NCI-H187 (cell line): Measurements from ENCODE around the gene GPR31.
A peak's percentile ranks its signal among the peaks of the same experiment; 100 is the strongest.

Experiments
- DNase-seq, 2 experiments: peaks; one replicate each; lab custom pipeline; 2025; lab: John Stamatoyannopoulos, UW

Gene GPR31

DNA sequence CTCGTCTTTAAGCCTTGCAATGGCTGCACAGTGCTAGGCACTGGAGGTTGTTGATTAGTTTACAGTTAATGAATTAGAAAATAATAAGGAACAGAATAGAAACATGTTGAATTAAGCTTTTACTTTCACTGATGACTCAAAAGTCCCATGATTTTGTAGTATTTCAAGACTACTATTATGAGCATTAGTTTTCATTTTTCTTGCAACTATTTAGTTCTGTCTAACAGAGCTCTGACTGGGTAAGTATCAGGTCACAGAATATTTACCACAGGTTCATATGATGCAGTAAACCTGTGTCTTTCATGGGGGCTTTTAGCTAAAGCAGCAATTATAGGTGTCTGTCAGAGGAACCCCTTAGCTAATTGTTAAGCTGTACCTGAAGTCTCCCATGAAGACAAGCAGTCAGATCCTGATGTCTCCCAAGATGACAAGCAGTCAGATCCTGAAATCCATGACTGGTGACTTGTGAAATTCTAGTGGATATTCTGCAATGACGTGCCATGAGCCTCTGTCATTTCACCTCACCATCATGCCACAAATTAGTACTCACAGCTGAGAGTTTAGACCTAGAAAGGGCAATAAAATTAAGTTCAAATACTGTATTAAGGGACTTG, 8.2 kb upstream of the GPR31 start:
- no peak for DNase-seq

DNA sequence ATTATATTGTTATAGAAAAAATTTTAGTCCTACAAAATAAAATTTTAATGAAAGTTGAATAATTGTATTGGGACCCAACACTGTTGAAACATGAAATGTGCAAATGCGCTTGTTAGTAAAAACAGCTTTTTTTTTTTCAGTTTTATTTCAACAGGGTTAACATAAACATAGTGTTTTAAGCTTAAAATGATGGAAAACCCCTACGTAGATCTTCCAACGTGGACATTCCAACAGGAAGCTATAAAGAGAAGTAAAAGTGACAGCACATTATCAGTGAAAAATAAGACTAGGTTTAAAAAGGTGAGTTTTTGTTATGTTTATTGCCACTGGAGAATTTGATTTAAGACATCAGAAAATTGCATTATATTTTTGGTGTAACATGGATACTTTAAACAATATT, 6.5 kb upstream of the GPR31 start:
- no peak for DNase-seq

DNA sequence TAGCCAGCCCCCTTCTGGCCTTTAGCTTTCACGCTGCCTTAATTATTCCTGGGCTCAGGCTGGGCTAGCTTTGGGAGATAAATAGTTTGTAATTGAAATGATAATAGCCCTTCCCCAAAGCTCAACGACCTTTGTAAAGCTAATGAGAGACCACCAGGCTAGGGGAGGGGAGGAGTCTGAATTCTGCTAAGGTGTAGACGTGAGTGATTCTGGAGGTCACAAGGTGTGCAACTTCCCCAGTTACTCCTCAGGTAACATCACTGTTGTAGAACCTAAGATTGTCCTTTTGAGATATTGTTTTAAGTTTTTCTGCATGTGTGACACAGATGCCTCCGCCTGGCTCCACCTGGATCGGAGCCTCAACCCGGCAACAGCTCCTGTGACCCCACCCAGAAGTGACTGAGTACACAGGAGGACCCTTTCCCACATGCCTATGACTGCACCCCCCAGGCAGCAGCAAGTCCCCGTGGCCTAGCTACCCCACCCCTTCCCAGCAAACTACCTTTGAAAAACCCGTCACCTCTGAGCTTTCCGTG, 5.8 kb upstream of the GPR31 start:
- no peak for DNase-seq

DNA sequence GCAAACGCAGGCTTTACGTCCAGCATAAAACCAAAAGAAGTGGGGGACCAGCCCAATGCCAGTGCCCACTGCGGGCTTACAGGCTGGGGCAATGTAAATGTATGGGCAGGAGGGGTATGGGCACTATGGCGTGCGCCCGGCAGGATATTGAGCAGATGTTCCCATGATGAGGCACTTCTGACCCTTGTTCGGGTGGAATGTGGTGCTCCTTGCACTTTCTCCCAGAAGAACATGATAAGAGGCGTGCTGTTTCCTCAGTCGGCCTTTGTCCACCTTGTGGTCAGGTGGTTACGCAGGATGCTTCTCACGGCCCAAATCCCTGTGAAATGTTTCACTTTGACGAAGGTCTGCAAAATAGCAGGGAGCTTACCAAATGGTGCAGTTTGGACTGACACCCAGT, 4.8 kb upstream of the GPR31 start:
- no peak for DNase-seq

DNA sequence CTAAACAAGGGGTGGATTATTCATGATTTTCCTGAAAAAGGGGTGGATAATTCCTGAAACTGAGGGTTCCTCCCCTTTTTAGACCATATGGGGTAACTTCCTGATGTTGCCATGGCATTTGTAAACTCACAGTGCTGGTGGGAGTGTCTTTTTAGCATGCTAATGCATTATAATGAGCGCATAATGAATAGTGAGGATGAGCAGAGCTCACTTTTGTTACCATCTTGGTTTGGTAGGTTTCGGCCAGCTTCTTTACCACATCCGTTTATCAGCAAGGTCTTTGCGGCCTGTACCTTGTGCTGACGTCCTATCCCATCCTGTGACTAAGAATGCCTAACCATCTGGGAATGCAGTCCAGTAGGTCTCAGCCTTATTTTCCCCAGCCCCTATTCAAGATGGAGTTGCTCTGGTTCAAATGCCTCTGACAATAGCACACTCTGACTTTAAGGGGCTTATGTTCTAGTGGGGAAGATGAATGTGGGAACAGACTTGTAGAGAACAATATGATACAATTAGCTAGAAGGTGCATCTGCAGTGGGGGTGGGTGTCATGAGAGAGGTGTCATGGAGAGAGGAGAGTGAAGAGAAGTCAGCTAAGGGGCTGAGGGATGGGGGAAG, 4.2 kb upstream of the GPR31 start:
- DNase-seq = no peak

DNA sequence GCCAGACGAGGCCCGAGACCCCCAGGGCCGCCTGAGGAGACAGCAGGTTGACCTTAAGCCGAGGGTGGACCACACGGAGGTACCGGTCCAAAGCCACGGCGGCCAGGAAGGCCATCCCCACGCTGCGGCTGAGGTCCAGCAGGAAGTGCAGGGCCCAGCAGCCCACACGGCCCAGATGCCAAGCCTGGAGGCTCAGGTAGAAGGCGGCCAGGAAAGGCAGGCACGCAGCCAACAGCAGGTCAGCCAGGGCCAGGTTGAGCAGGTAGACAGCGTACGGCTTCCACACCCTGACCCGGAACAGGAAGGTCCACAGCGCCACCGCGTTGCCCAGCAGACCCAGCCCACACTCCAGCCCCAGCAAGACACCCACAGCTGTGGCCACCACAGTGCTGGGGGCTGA, 366 bp downstream of the GPR31 start:
- DNase-seq = no peak

DNA sequence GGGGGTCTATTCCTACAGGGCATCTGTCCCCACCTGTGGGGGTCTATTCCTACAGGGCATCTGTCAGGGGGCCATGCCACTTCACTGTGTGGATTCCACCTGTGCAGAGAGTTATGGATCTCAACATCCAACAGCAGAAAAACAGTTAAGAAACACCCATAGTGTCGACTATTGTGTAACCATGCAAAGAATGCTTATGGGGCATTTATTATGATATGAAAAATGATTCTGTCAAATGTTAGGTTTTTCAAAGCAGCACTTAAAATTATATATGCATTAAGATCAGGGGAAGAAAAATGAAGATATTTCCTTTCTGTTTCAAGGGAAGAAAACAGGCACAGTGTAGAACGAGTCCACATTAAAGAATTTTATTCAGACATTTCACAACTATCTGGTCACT, 2.9 kb downstream of the GPR31 start:
- no peak for DNase-seq

DNA sequence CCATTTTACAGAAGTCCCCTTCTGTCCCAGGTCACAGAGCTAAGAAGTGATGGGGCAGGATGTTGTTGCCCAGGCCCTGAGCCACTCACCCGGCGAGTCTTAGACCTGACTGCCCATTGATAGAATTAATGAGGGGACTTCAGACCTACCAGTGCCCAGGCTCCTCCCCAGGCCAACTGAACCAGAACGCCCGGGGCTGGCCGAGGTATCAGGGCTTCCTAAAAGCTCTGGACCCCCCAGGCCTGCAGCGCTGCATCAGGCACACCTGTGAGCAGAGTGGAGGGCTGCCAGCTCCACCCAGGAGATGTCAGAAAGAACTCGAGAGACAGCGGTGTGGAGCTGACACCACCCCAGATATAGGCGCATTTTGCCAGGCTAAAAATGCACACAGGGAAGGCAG, 3.5 kb downstream of the GPR31 start:
- DNase-seq = no peak

DNA sequence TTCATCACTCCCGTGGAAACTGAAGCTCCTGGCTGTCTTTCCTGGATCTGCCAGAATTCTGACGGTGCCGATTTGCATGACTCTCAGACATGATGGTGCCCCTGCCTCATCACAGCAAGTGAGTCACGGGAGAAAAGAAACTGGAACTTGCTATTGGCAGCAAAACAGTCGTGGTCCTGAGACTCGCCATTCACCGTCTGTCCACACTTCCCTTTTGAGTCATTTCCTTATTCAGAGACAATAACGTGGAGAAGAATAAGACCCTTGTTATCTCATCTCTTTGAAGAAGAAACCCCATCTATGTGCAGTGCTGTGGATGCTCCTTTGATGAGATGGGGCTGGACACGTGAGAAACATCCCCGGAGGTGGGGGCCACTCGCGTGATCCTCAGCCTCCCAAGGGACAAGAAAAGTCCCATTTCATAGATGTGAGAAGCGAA, 4.2 kb downstream of the GPR31 start:
- no peak for DNase-seq

DNA sequence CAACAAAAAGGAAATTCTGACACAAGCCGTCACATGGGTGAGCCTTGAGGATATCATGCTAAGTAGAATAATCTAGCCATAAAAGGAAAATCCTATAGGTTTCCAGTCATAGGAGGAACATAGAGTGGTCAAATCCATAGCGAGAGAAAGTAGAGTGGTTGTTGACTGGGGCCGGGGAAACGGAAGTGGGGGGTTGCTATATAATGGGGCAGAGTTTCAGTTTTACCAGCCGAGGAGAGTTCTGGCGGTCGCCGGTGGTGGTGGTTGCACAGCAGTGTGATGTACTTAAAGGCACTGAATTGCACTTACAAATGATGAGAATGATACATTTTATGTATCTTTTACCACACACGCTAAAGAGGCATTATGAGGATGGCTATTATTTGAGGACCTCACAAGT, 4.9 kb downstream of the GPR31 start:
- no peak for DNase-seq

DNA sequence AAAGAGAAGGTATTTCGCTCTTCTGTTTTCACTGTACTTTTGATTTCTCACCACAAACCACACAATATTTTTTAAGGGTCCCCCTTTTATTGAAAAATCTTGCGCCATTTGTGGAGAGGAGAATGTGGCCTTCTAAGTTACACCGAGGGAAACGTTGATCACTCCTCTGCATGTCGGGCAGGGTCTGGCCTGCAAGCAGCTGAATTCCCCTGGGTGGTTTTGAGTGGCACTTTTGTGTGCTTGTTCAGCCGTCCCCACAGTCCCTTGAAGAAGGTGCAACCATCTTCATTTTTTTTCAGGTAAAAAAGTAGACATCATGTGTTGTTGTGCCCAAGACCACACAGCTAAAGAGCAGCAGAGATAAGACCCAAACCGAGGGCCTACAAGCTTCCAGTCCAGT, 6.1 kb downstream of the GPR31 start:
- peak; percentile 4 to 26 for DNase-seq

DNA sequence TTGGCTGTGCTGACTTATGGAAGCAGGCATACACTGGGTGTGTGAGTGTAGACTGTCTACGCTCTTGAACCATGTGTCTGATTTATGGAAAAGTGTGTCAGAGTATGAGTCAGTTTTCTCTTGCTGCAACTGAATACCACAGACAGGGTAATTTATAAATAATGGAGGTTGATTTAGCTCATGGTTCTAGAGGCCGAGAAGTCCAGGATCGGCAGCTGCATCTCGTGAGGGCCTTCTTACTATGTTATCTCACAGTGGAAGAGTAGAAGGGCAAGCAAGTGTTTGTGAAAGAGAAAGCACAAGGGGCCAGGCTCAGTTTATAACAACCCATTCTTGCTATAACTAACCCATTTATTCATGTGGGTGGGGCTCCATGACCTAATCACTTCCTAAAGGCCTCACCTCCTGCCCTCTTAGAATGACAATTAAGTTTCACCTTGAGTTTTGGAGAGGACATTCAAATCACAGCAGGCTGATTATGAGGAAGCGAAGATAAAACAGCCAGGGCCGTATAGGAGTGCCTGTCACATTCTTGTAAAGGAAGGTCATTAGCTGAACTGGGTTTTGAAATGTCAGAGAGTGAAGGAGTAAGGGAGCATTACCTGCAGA, 6.7 kb downstream of the GPR31 start:
- DNase-seq = no peak

DNA sequence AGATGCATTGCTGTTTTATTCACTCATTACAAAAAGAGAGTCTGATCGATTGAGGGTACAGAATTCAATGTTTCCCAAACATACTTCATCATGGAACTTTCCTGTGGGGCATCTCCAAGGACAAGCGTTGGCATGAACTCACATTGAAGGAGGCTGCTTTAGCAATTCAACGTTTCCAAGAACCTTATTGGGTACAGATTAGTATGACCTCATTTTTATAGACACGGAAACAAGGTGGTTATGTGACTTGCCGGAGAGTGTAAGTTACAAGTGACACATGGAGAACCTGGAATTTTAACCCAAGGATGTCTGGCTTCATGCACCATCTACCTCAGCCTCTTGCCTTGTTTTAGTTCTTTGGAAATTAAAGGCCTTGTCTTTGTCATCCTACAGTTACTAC, 8.8 kb downstream of the GPR31 start:
- DNase-seq = no peak

DNA sequence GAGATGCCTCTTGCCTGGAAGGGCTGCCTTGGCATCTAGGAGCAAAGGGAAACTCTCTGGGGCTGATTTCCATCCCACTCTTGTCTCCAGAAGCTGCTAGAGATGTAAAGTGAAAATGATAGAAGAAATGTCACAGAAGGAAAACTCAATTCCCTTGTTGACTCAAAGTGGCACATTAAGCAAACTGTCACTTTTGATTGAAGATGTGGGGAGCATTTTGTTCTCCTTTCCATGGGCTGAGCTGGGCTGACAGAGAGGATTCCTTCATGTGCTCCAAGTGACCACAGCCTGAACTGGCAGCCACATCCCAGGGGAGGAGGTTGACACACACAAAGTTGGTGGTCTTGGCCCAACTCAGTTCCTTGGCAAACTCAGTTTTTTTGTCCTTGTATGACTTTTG, 9.8 kb downstream of the GPR31 start:
- no peak for DNase-seq

DNA sequence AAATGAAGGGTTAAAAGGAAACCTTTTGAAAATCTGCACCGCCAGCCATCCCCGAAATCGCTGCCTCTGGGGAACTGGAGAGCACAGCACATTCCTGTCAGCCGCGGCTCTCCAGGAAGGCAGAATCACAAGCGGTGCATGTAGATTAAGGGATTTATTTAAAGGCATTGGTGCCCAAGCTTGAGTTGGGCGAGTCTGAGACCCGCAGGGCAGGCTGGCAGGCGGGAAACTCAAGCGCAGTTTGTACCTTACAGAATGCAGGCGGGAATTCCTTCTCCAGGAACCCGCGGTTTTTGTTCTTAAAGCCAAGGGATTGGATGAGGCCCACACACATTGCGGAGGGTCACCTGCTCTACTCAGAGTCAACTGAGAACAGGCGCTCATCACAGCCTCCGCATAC, 10.8 kb downstream of the GPR31 start:
- DNase-seq = no peak

DNA sequence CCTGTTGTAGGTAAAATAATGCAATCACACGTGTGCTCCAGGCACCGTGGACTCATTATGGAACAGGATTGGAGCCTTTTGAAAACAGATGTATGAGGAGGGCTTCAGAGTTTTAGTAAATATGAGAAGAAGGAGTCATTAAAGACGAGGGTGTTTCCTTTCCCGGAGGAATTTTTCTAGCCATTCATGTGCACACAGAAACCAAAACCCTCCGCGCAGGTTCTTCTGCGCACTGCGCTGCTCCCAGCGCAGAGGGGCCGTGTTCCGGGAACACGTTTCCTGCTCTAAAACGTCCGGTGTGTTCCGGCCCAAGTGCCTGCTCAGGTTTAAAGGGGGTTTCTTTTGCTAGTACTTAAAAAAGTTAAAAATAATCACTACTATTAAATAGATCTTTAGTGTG, 11.6 kb downstream of the GPR31 start:
- DNase-seq = no peak

DNA sequence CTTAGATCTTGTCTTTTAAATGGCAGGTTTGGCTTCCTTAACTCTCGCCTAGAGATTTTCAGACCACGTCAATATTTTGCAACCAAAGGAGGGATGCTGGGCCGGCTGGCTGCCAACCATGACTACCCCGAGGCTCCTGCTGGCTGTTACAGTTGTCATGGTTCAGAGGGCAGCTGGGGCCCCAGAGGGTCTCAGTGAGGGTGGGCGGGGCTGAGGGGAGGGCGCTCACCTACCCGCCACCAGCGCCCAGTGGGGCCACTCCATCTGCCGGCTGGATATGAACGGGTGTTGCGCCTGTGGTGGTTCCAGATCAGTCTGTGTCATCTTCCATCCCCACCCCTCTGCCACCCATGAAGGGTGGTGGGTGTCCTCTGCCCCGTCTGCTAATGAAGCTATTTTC, 12.3 kb downstream of the GPR31 start:
- no peak for DNase-seq

DNA sequence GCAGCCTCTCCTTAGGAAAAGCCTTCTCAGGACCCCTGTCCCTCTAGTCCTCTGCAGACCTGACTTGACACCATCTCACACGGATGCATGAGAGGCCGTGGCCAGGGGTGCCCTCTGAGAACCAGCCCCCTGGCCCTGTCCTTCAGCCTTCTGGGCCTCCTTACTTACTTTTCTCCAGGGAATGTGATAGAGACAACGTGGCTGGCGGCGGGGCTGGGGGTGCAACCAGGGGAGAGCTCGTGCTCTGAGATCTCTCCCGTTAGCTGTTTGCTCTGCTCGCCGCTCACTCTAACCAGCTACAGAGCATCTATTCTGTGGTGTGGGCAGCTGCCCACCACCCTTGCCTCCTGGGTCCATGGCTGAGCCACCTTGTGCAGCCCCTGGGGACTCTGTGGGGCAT, 14.7 kb downstream of the GPR31 start:
- no peak for DNase-seq

DNA sequence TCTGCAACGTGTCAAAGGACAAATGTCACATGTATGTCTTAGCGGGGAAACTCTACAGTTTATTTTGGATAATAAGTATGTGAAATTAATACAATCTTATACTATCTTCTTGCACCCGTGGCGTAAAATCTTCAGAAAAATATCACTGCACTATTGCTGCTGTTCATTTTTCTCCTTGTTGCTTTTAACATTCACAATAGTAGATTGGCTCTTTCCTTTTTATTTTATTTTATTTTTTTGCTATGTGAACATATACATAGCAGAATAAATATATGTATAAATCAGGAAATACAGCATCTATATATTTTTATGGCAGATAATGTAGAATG, 15.4 kb downstream of the GPR31 start:
- no peak for DNase-seq

DNA sequence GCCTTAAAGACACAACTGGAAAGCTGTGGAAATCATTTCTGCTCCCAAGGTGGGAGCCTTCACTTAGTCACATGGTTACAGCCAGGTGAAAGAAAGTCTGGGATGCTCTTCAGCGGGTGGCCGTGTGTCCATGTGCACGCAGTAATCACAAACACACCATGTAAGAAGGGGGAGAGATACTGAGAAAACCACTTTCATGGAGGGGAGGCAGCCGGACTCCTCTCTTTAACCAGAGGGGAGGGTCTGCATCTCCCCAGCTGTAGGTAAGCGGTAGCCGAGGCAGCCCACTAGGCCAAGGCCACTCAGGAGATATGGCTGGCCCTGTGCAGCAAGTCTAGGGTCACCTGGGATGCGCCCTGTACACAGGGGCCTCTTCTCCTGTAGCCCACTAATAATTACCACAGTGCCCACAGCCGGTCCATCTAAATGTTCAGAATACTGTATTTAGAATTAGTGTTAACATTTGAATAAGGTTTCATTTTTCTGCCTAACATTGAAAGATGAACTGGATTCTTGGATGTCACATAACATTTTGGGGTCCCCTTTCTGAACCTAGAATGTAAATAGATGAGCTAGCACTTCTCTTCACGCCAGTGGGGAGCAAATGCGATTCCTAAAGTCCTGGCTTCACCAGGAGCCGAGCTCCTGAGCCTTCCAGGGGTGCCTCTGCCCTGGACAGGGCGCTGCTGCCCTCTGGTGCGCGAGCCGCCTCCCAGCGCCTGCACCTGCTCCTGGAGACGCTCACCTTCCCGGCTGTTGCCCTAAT, 15.9 kb downstream of the GPR31 start:
- DNase-seq = peak in 1 of 2 experiments; percentile 10

DNA sequence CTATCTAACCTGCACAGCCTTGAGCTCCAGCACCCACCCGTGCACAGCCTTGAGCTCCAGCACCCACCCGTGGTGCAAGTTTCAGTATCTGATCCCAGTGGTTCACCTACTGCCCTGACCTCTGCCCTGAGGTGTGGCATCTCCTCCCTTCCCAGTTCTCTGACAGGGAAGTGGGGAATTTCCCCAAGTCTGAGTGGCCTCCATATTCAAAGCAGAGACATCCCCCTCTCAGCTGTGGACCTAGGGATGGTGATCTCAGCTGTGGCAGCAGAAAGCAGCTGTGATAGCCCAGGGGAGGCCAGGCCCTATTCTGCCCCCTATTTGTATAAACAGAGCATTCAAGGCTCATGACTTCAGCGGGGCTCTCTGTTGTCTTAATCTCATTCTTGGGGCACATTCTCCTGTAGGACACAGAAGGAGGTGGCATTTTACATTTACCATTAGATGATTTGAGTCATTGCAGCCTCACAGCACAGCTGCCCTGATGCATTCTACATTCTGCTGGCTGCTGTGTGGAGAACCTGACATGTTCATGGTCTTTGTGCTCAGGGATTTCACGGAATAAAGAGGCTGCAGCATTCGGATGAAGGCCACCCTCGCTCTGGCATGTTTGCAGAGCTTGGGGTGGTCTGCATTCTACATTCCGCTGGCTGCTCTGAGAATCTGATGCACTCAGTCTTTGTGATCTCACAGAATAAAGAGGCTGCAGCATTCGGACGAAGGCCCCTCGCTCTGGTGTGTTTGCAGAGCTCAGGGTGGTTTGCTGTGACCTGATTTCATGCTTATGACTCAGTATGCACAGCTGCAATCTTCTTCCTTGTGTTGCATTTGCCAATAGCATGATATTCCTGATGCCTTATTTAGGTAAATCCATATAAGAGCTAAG, 16.9 kb downstream of the GPR31 start:
- DNase-seq = no peak

DNA sequence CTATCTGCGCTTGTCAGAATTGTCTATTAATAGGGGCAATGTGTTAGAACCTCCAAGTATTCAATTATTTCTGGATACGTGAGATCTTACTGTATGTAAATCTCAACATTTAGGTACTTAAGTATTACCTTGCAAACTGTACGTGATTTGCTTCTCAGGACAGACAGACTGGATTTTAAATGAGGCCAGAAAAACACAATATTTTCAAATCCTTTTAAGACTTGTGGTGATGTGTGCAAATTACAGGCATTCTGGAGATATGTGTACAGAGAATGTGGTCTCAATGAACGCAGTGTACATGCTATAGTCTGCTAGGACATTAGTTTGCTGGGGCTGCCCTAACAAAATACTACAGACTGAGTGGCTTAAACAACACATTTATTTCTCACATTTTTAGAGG, 18.0 kb downstream of the GPR31 start:
- DNase-seq = no peak
